Neural cell (in vitro differentiated cells): ENCODE data around the gene FOXA1.

Experiments
- CTCF ChIP-seq: fragments of 450-650 bp; IDR thresholded peaks from 2 replicates; pipeline ENCODE4 v1.5.1; 2014; ENCODE audit warnings: antibody characterized with exemption, mild to moderate bottlenecking, moderate library complexity; ENCODE audit not compliant: poor library complexity, severe bottlenecking
- EZH2 ChIP-seq: fragments of 200-600, 300-800 bp; shearing (Covaris generic), sonication (generic); IDR thresholded peaks from 2 replicates; pipeline ENCODE4 v1.6.1; 2014; ENCODE audit warnings: antibody characterized with exemption, low read length, borderline replicate concordance, mild to moderate bottlenecking; ENCODE audit not compliant: insufficient read depth, poor library complexity, severe bottlenecking
- MXI1 ChIP-seq: fragments of 450-650 bp; conservative IDR thresholded peaks from 2 replicates; pipeline ENCODE4 v1.6.1; 2014; ENCODE audit warnings: antibody characterized with exemption, mild to moderate bottlenecking; ENCODE audit not compliant: poor library complexity, severe bottlenecking
- REST ChIP-seq: IDR thresholded peaks from 2 replicates; pipeline ENCODE4 v1.6.1; 2012; ENCODE audit warnings: borderline replicate concordance

- TF ChIP-seq CTCF (no peak), REST (no peak), MXI1 (no peak), EZH2 (peak; percentile 20)
Observed at GRCh38 chr14:37599507-37600368, 4.7 kb upstream of the FOXA1 start.
